GM18907 (cell line): Measurements from ENCODE around the gene YWHAE.
"Not testable (repeated sequence)": the region's sequence is repeated elsewhere in the genome, so short reads cannot be mapped to it uniquely, and the experiment has no call there.

ENCODE experiments used
- ATAC-seq: cut with Tn5 transposase; IDR thresholded peaks from one replicate; pipeline ENCODE4 v1.9.1; 2021; ENCODE audit warnings: mild to moderate bottlenecking, moderate library complexity; ENCODE audit not compliant: unreplicated experiment

Gene YWHAE

DNA sequence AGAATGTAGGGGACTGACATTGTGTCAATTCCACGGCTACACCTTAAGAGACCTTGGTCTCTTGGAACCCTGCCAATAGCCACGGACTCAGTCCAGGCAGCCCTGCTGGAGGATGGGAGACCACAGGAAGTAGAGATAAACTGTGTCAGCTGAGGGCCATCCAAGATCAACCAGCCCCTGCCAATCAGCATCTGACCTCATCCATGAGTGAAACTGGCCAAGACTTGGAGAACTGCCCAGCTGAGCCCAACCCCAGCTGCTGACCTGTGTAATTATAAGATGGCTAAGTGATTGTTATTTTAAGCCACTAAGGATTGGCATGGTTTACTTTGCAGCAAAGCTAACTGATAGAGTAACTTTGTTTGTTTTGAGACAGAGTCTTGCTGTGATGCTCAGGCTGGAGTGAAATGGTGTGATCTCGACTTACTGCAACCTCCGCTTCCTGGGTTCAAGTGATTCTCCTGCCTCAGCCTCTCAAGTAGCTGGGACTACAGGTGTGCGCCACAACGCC is 13.3 kb upstream of the YWHAE start:
- ATAC-seq: no peak

- no peak for ATAC-seq
These were observed 12.4 kb upstream of the YWHAE start for GRCh38 chr17:1412185-1413110.

- ATAC-seq: no peak
These were observed 2.2 kb upstream of the YWHAE start for GRCh38 chr17:1402262-1402586.

GRCh38 chr17:1398931-1399678 is 917 bp downstream of the YWHAE start:
- ATAC-seq: peak; percentile 24

DNA sequence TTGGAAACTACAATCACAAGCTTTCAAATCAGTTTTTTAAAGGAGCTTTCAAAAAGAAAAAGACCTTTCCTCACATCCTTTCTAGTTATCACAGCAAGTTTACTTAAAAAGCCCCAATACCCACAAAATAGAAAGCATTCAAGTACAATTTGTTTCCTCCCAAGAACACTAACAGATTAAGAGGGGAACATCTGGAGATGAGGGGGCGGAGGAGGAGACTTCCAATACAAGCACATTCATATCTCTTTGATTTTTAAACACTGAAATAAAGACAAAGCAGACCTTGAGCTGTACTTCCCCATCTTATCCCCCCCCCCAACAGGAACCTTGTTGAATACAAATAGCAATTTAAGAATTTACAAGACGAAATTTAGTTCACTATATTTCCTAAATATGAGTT is 2.0 kb downstream of the YWHAE start:
- no peak for ATAC-seq

GRCh38 chr17:1395876-1396665 is 4.0 kb downstream of the YWHAE start:
- ATAC-seq: not testable (repeated sequence)

- no peak for ATAC-seq
These were observed 8.4 kb downstream of the YWHAE start for GRCh38 chr17:1391577-1391976.

DNA sequence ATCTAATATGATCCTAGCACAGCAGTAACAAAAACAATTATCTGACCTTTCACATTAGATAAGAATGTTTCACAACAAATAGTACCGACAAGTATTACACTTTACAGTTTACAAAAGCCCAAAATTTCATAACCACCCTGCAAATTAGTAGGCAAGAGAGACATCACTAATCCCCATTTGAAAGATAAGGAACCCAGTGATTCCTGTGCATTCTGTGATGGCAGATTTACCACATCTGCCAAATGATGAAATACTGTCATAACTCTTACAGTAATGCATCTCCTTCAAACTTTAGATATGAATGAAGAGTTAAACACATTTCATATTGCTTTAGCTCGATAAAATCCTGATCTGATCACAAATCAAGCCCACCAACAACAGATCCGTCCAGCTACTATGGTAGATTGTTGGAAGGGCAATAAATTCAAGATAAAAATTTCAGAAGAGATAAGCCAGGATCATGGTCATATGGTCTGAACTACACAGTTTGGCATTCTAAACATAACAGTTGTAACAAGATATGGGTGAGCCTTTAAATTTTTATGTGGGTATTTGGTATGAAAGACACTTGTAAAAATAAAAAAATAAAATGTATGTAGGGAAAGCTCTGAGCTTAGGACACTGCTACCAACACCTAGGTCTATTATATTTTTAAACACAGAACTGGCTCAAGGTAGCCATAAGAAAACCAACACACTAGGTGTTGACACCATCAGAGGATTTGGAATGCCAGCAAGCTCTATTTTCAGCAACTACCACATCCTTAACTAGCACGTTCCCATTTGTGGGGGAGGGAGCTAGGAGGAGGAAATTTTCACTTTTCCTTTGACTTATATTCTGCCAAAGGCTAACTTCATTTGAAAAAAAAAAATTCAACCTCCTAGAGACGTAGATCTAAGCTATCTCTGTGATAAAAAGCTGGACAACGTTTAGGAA is 9.3 kb downstream of the YWHAE start:
- ATAC-seq: no peak

DNA sequence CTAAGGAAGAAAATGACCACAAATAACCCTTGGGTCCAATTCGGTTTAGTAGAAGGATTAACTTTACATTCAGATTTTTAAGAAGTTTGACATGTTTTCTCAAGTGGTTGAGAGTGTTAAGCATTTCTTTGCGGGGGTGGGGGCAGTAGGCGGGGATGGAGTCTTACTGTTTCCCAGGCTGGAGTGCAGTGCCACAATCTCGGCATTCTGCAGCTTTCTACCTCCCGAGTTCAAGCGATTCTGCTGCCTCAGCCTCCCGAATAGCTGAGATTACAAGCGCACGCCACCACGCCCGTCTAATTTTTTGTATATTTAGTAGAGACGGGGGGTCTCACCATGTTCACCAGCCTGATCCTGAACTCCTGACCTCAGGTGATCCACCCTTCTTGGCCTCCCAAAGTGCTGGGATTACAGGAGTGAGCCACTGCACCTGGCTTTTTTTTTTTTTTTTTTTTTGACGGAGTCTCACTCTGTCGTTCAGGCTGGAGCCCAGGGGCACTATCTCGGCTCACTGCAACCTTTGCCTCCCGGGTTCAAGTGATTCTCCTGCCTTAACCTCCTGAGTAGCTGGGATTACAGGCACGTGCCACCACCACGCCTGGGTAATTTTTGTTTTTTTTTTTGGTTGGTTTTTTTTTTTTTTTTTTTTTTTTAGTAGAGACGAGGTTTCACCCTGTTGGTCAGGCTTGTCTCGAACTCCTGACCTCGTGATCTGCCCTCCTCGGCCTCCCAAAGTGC is 12.4 kb downstream of the YWHAE start:
- not testable (repeated sequence) for ATAC-seq

GRCh38 chr17:1386675-1387190 is 13.3 kb downstream of the YWHAE start:
- ATAC-seq: not testable (repeated sequence)

DNA sequence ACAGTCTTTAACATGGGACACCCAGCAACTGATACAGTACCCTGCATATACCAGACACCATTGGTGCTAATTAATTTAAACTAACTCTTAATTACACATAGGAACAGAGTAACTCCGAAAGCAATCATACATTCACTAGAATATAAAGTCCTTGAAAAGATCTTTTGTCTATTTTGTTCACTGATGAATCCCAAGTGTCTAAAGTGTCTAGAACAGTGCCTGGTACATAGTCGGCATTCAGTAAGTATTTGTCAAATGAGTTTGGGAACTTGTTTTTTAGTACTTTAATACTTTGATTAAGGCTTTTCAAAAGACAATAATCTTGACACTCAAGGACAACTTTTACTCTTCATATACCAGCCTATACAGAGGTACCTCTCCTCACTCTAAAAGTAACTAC is 13.8 kb downstream of the YWHAE start:
- ATAC-seq: no peak

GRCh38 chr17:1385861-1386260 is 14.2 kb downstream of the YWHAE start:
- no peak for ATAC-seq

- ATAC-seq: no peak
These were observed 15.1 kb downstream of the YWHAE start for GRCh38 chr17:1384905-1385435.

GRCh38 chr17:1379930-1380313 is 20.1 kb downstream of the YWHAE start:
- ATAC-seq: peak; percentile 46

GRCh38 chr17:1379208-1379929 is 20.7 kb downstream of the YWHAE start:
- ATAC-seq: no peak

DNA sequence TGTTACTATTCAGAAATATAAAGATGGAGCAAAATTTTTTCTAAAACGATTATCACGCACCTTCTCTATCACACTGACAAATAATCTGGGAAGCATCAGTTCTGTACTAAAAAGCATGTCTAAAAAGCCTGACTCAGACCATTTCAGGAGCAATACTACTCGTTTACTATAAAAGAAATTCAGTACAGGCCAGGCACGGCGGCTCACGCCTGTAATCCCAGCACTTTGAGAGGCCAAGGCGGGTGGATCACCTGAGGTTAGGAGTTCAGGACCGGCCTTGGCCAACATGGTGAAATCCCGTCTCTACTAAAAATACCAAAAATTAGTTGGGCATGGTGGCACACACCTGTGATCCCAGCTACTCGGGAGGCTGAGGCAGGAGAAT is 21.6 kb downstream of the YWHAE start:
- ATAC-seq: not testable (repeated sequence)

- no peak for ATAC-seq
These were observed 22.7 kb downstream of the YWHAE start for GRCh38 chr17:1377334-1377733.

GRCh38 chr17:1376061-1376460 is 24.0 kb downstream of the YWHAE start:
- ATAC-seq: no peak
